Endothelial cell of umbilical vein (primary cell): Measurements from ENCODE around the gene FXYD6. TPM values are rescaled to one million over a fixed set of nuclear protein-coding genes. Genes with fewer than 3 reads are reported as not detected.

Source experiments
- BruUV-seq: library from RNA; stranded (reverse); fragments of 400-500 nt; replicated peaks from 2 replicates; lab custom pipeline; 2021; lab: Mats Ljungman, UMichigan
- CTCF ChIA-PET: fragments of 300-600, 350-600 bp; sonication (Branson Sonifier 250); formaldehyde crosslinking; loops from one replicate; lab custom pipeline; 2021; ENCODE audit warnings: antibody characterized with exemption, inconsistent platforms; lab: Charles Lee
- POLR2A ChIA-PET: fragments of 300-600, 350-600 bp; sonication (Branson Sonifier 250); formaldehyde crosslinking; loops from one replicate; lab custom pipeline; 2021; ENCODE audit warnings: antibody characterized with exemption, inconsistent platforms; lab: Charles Lee
- DNase-seq: peaks from one replicate; pipeline ENCODE4 v3.0.0-alpha.2; 2011; ENCODE audit warnings: low read depth, low spot score
- FAIRE-seq: peaks from 2 replicates; lab custom pipeline; 2011; peaks lifted over from hg19 to GRCh38; lab: Jason Lieb, UNC
- H2AFZ ChIP-seq: 2 replicates; pipeline ENCODE4 v1.6.0; 2012; ENCODE audit warnings: low read depth, low read length, control low read depth, inconsistent platforms
- H3K27ac ChIP-seq: 2 replicates; pipeline ENCODE4 v1.5.1; 2011; ENCODE audit warnings: low read depth, mild to moderate bottlenecking, control low read depth, low read length, moderate library complexity; ENCODE audit not compliant: insufficient read depth
- H3K27me3 ChIP-seq, 2 experiments: 2 replicates each; pipeline versions ENCODE4 v1.6.0 to v1.6.1; 2011; ENCODE audit warnings: low read length in 2 of 2, mixed read lengths in 1 of 2; ENCODE audit not compliant: control insufficient read depth in 2 of 2, insufficient read depth in 2 of 2
- H3K36me3 ChIP-seq, 2 experiments: 2 replicates in 1 of 2; 3 replicates in 1 of 2; pipeline ENCODE4 v1.5.1; 2011; ENCODE audit warnings: low read length in 2 of 2, mild to moderate bottlenecking in 1 of 2, moderate library complexity in 1 of 2; ENCODE audit not compliant: control insufficient read depth in 2 of 2, insufficient read depth in 2 of 2; ENCODE audit errors: extremely low read depth in 1 of 2
- H3K4me1 ChIP-seq: 3 replicates; pipeline ENCODE4 v1.5.1; 2011; ENCODE audit warnings: mild to moderate bottlenecking, low read length; ENCODE audit not compliant: control insufficient read depth, insufficient read depth; ENCODE audit errors: extremely low read depth
- H3K4me2 ChIP-seq: 2 replicates; pipeline ENCODE4 v1.6.1; 2011; ENCODE audit warnings: low read length, control low read depth, mixed read lengths; ENCODE audit not compliant: insufficient read depth
- H3K4me3 ChIP-seq, 3 experiments: fragments of 200-600 bp in 1 of 3; sonication (generic), shearing (Covaris generic) in 1 of 3; replicated peaks in 1 of 3; 2 replicates each; pipeline ENCODE4 v1.5.1; 2011 to 2016; ENCODE audit warnings: control low read depth in 3 of 3, low read length in 3 of 3, mild to moderate bottlenecking in 2 of 3, inconsistent platforms in 1 of 3, low read depth in 1 of 3, moderate library complexity in 1 of 3; ENCODE audit not compliant: insufficient read depth in 1 of 3
- H3K79me2 ChIP-seq: 2 replicates; pipeline ENCODE4 v1.6.0; 2012; ENCODE audit warnings: low read length, inconsistent platforms; ENCODE audit not compliant: control insufficient read depth, insufficient read depth
- H3K9ac ChIP-seq: replicated peaks from 2 replicates; pipeline ENCODE3; 2011; ENCODE audit warnings: low read length, control low read depth; ENCODE audit not compliant: insufficient read depth; ENCODE audit errors: extremely low read depth
- H3K9me1 ChIP-seq: replicated peaks from 3 replicates; pipeline ENCODE4 v1.6.0; 2011; ENCODE audit warnings: mild to moderate bottlenecking, low read length; ENCODE audit not compliant: control insufficient read depth, insufficient read depth; ENCODE audit errors: extremely low read depth
- H3K9me3 ChIP-seq: replicated peaks from 2 replicates; pipeline ENCODE4 v1.5.1; 2012; ENCODE audit warnings: low read length, inconsistent platforms; ENCODE audit not compliant: control insufficient read depth, insufficient read depth
- H4K20me1 ChIP-seq: replicated peaks from 2 replicates; pipeline ENCODE3; 2011; ENCODE audit warnings: mild to moderate bottlenecking, low read length; ENCODE audit not compliant: control insufficient read depth, insufficient read depth; ENCODE audit errors: extremely low read depth
- FOS ChIP-seq: IDR thresholded peaks from 2 replicates; pipeline ENCODE4 v1.6.1; 2011; ENCODE audit warnings: mild to moderate bottlenecking, low read length, moderate library complexity, borderline replicate concordance; ENCODE audit not compliant: insufficient read depth
- JUN ChIP-seq: IDR thresholded peaks from 2 replicates; pipeline ENCODE4 v1.6.1; 2011; ENCODE audit warnings: borderline replicate concordance, low read depth; ENCODE audit not compliant: insufficient read length, insufficient read depth
- MAX ChIP-seq: IDR thresholded peaks from 2 replicates; pipeline ENCODE4 v1.6.1; 2011; ENCODE audit not compliant: insufficient read depth, insufficient read length
- POLR2AphosphoS5 ChIP-seq: IDR thresholded peaks from 2 replicates; pipeline ENCODE4 v1.6.1; 2012; ENCODE audit warnings: low read depth, mild to moderate bottlenecking, control low read depth, low read length, moderate library complexity; ENCODE audit not compliant: insufficient read depth
- dilution Hi-C: fragments of 300-500 bp; cut with MboI; formaldehyde crosslinking; loops from one replicate; pipeline ENCODE4 v1.15.0; 2019; ENCODE audit warnings: low sequenced_read_pairs; ENCODE audit not compliant: extremely low pct_ligation_motif_present
- intact Hi-C: fragments of 100-400 bp; cut with micrococcal nuclease; formaldehyde crosslinking; loops from one replicate; pipeline ENCODE4 v1.10.0; 2022
- polyA plus RNA-seq, 4 experiments: library from polyadenylated mRNA; depleted of rRNA in 3 of 4; stranded (reverse) in 3 of 4; unstranded in 1 of 4; fragments of >200 nt; gene quantifications; 2 replicates each; pipeline versions ENCODE4 v1.2.1 to v1.2.3, GENCODE V29; 2011 to 2012; ENCODE audit warnings: missing spikeins in 1 of 4
- total RNA-seq: library from RNA; stranded (reverse); gene quantifications from 2 replicates; pipeline ENCODE4 v1.2.3, GENCODE V29; 2021

The FXYD6 gene
- total and polyA plus RNA-seq, 2 donors (not counting 3 experiments of a cell fraction or from before 2014, with no cell fraction given), result 1.4 to 8.7 TPM

GRCh38 chr11:117828611-117829368 lies 47.7 kb downstream of the FXYD6 start:
- Histone ChIP-seq H3K9me1 (no peaks in the 10 kb centered on the region), H3K27me3 (no peaks in the 10 kb centered on the region), H3K4me2 (no peak overlapping the region), H3K4me3 (no peak overlapping the region), H3K36me3 (no peaks in the 10 kb centered on the region), H3K79me2 (no peaks in the 10 kb centered on the region), H2AFZ (peak overlapping the region; percentile 45), H4K20me1 (no peaks in the 10 kb centered on the region), H3K9me3 (no peaks in the 10 kb centered on the region), H3K4me1 (peaks cover 28% of the 10 kb centered on the region), H3K27ac (peak overlapping the region; percentile 2), H3K9ac (no peak overlapping the region)
- ChIA-PET POLR2A (no interaction called here), CTCF (interaction anchor here (0.6 to 3.7 kb wide), 6 partner anchors 10 to 224 kb away, joined by 3 to 34 read pairs (median 6); no protein-coding TSS in a partner anchor)
- dilution Hi-C loops, result no loop called here
- no peak for FAIRE-seq
- DNase-seq, result peak; percentile 54
- intact Hi-C loops, result no loop called here
- no peak for TF ChIP-seq MAX
- TF ChIP-seq FOS, result peak; percentile 93
- peak; percentile 56 for TF ChIP-seq JUN
- BruUV-seq, result no TSS peak

GRCh38 chr11:117827521-117828511 lies 48.6 kb downstream of the FXYD6 start:
- Histone ChIP-seq H3K36me3 (no peaks in the 10 kb centered on the region), H4K20me1 (no peaks in the 10 kb centered on the region)
- no peak for FAIRE-seq

More at GRCh38 chr11:117827521-117828511, 48.6 kb downstream of the FXYD6 start:
- Histone ChIP-seq H3K9me3 (no peaks in the 10 kb centered on the region), H2AFZ (no peak overlapping the region), H3K9me1 (no peaks in the 10 kb centered on the region), H3K4me2 (no peak overlapping the region), H3K4me3 (no peak overlapping the region), H3K79me2 (no peaks in the 10 kb centered on the region), H3K4me1 (peaks cover 36% of the 10 kb centered on the region), H3K27me3 (no peaks in the 10 kb centered on the region), H3K9ac (no peak overlapping the region), H3K27ac (no peak overlapping the region)
- BruUV-seq, result no TSS peak
- TF ChIP-seq POLR2AphosphoS5 (no peak), MAX (no peak)
- dilution Hi-C loops, result no loop called here
- no peak for DNase-seq
- ChIA-PET CTCF (interaction anchor here (1.0 to 3.7 kb wide), 7 partner anchors 9 to 225 kb away, joined by 3 to 34 read pairs (median 5); no protein-coding TSS in a partner anchor), POLR2A (no interaction called here)
- intact Hi-C loops, result no loop called here
